Tibial artery (tissue), 4 donors: ENCODE results near the gene LEKR1.

Experiments
- DNase-seq, 2 donors: peaks; one replicate each; pipeline ENCODE4 v3.0.0-alpha.2; 2019
- H3K27ac ChIP-seq, 2 donors: fragments of 200-600 bp; sonication (generic) in 1 of 2; 1 replicate in 1 of 2; 2 replicates in 1 of 2; pipeline ENCODE4 v1.5.1; 2018 to 2019; ENCODE audit warnings: mild to moderate bottlenecking in 1 of 2
- H3K27me3 ChIP-seq, 2 donors: fragments of 200-600 bp; sonication (generic) in 1 of 2; one replicate each; pipeline versions ENCODE4 v1.5.1 to v1.6.0; 2016 to 2019
- H3K36me3 ChIP-seq, 3 donors: fragments of 200-600 bp; sonication (generic) in 2 of 3; one replicate each; pipeline ENCODE4 v1.5.1; 2016 to 2019; ENCODE audit warnings: mild to moderate bottlenecking in 2 of 3
- H3K4me1 ChIP-seq, 4 donors: fragments of 200-600 bp; sonication (generic) in 2 of 4; 1 replicate in 3 of 4; 2 replicates in 1 of 4; pipeline ENCODE4 v1.5.1; 2016 to 2019
- H3K4me3 ChIP-seq, 2 donors: fragments of 200-600 bp; sonication (generic) in 1 of 2; 1 replicate in 1 of 2; 2 replicates in 1 of 2; pipeline ENCODE4 v1.5.1; 2018 to 2019; ENCODE audit warnings: mild to moderate bottlenecking in 2 of 2
- H3K9me3 ChIP-seq, 3 donors: fragments of 200-600 bp; sonication (generic) in 1 of 3; one replicate each; pipeline ENCODE4 v1.5.1; 2016 to 2019
- intact Hi-C: fragments of 100-400 bp; cut with DNase I; formaldehyde crosslinking; loops from one replicate; pipeline ENCODE4 v1.15.0; 2023; ENCODE audit warnings: low total_unique reads
- TF ChIP-seq, protein P1 (sequence below), 2 experiments: fragments of 200-600 bp in 1 of 2; fragments of 450-650 bp in 1 of 2; IDR thresholded peaks; one replicate each; pipeline ENCODE4 v1.5.1; 2017 to 2019; ENCODE audit warnings: antibody characterized with exemption in 2 of 2, mild to moderate bottlenecking in 1 of 2, moderate library complexity in 1 of 2

LEKR1 gene

GRCh38 chr3:156787001-156787400 is 39.2 kb upstream of the LEKR1 start:
- H3K27me3 ChIP-seq = no peaks in the 10 kb centered on the region
- peaks cover 0 to 9% (median 0%) of the 10 kb centered on the region in 4 donors for H3K4me1 ChIP-seq
- H3K9me3 ChIP-seq = no peaks in the 10 kb centered on the region
- H3K36me3 ChIP-seq = no peaks in the 10 kb centered on the region
- H3K4me3 ChIP-seq = no peak overlapping the region
- no peak overlapping the region for H3K27ac ChIP-seq
- TF ChIP-seq, protein P1, sequence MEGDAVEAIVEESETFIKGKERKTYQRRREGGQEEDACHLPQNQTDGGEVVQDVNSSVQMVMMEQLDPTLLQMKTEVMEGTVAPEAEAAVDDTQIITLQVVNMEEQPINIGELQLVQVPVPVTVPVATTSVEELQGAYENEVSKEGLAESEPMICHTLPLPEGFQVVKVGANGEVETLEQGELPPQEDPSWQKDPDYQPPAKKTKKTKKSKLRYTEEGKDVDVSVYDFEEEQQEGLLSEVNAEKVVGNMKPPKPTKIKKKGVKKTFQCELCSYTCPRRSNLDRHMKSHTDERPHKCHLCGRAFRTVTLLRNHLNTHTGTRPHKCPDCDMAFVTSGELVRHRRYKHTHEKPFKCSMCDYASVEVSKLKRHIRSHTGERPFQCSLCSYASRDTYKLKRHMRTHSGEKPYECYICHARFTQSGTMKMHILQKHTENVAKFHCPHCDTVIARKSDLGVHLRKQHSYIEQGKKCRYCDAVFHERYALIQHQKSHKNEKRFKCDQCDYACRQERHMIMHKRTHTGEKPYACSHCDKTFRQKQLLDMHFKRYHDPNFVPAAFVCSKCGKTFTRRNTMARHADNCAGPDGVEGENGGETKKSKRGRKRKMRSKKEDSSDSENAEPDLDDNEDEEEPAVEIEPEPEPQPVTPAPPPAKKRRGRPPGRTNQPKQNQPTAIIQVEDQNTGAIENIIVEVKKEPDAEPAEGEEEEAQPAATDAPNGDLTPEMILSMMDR (IDR thresholded peaks at IDR 0.05) = no peak
- intact Hi-C loops = no loop called here
- no peak for DNase-seq

- H3K27me3 ChIP-seq = no peaks in the 10 kb centered on the region
- intact Hi-C loops = no loop called here
- peaks cover 0 to 12% (median 0%) of the 10 kb centered on the region in 4 donors for H3K4me1 ChIP-seq
- H3K27ac ChIP-seq = no peak overlapping the region
- TF ChIP-seq, protein P1 (IDR thresholded peaks at IDR 0.05) = no peak
- H3K36me3 ChIP-seq = no peaks in the 10 kb centered on the region
- no peak overlapping the region for H3K4me3 ChIP-seq
- H3K9me3 ChIP-seq = no peaks in the 10 kb centered on the region
- no peak for DNase-seq
Observed at GRCh38 chr3:156787926-156788663, 38.1 kb upstream of the LEKR1 start.

- no peak overlapping the region for H3K27ac ChIP-seq
Observed at GRCh38 chr3:156788846-156789245, 37.3 kb upstream of the LEKR1 start.

DNA sequence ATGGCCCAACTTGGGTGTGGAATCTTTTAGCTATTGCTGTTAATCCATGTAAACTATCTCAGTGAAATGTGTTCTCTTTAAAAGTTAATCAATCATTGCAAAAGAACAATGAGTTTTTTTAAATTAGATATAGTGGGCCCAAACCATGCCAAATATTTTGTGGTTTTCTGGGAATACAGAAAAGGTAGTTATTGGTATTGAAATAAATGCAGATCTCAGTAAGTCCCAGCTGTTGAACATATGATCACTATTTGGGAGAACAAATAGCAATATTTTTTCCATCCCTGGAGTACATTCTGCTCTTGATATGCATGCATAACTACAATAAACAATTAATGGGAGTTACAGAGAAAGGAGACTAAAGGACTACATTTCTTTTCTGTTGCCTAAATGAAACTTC is 36.0 kb upstream of the LEKR1 start:
- TF ChIP-seq, protein P1 (IDR thresholded peaks at IDR 0.05) = no peak
- peaks cover 0 to 7% (median 0%) of the 10 kb centered on the region in 4 donors for H3K4me1 ChIP-seq
- H3K4me3 ChIP-seq = no peak overlapping the region
- H3K27me3 ChIP-seq = no peaks in the 10 kb centered on the region
- no peaks in the 10 kb centered on the region for H3K36me3 ChIP-seq
- intact Hi-C loops = no loop called here
- H3K27ac ChIP-seq = no peak overlapping the region
- DNase-seq = no peak
- H3K9me3 ChIP-seq = no peaks in the 10 kb centered on the region

More at GRCh38 chr3:156788846-156789245, 37.3 kb upstream of the LEKR1 start:
- no peak for DNase-seq
- Histone ChIP-seq H3K36me3 (no peaks in the 10 kb centered on the region), H3K27me3 (no peaks in the 10 kb centered on the region), H3K4me3 (no peak overlapping the region), H3K4me1 (peaks cover 0 to 10% (median 0%) of the 10 kb centered on the region in 4 donors), H3K9me3 (no peaks in the 10 kb centered on the region)
- TF ChIP-seq, protein P1 (IDR thresholded peaks at IDR 0.05) = no peak
- intact Hi-C loops = no loop called here

GRCh38 chr3:156792114-156792513 is 34.0 kb upstream of the LEKR1 start:
- Histone ChIP-seq H3K36me3 (no peaks in the 10 kb centered on the region), H3K27me3 (no peaks in the 10 kb centered on the region), H3K9me3 (no peaks in the 10 kb centered on the region), H3K4me3 (no peak overlapping the region), H3K4me1 (peaks cover 0 to 7% (median 0%) of the 10 kb centered on the region in 4 donors), H3K27ac (peak overlapping the region; percentile 21 to 25)
- TF ChIP-seq, protein P1 (IDR thresholded peaks at IDR 0.05) = no peak
- intact Hi-C loops = no loop called here
- no peak for DNase-seq
